Left ventricle myocardium inferior (tissue), 1 donor: Measurements from ENCODE around the gene MAD2L2. TPM values are rescaled to one million over a fixed set of nuclear protein-coding genes. Genes with fewer than 3 reads are reported as not detected.

Experiments used
- DNase-seq: peaks from one replicate; pipeline ENCODE4 v3.0.0-alpha.2; 2020
- H3K27ac ChIP-seq: fragments of 200-600 bp; replicated peaks from 2 replicates; pipeline ENCODE4 v1.8.0; 2021
- H3K27me3 ChIP-seq: fragments of 200-600 bp; 2 replicates; pipeline ENCODE4 v1.8.0; 2021; ENCODE audit warnings: low read depth
- H3K36me3 ChIP-seq: fragments of 200-600 bp; 2 replicates; pipeline ENCODE4 v1.8.0; 2021
- H3K4me1 ChIP-seq: fragments of 200-600 bp; 2 replicates; pipeline ENCODE4 v1.8.0; 2021
- H3K4me3 ChIP-seq: fragments of 200-600 bp; 2 replicates; pipeline ENCODE4 v1.8.0; 2021; ENCODE audit warnings: mild to moderate bottlenecking, moderate library complexity
- H3K9me3 ChIP-seq: fragments of 200-600 bp; replicated peaks from 2 replicates; pipeline ENCODE4 v1.8.0; 2021
- intact Hi-C: fragments of 100-400 bp; cut with micrococcal nuclease; formaldehyde crosslinking; loops from one replicate; pipeline ENCODE4 v1.11.0; 2022
- total RNA-seq: library from RNA; stranded (reverse); fragmentation: NEBNext Ultra II Directional; extraction: Animal tissue kit (Norgen Biotek cat#: 25700); gene quantifications from one replicate; pipeline ENCODE4 v1.2.1, GENCODE V29; 2021
- TF ChIP-seq, protein P1 (sequence below): fragments of 200-600 bp; IDR thresholded peaks from 2 replicates; pipeline ENCODE4 v1.8.0; 2021; ENCODE audit warnings: antibody characterized with exemption, mild to moderate bottlenecking, borderline replicate concordance
- donor health status: DM: no; HTN: yes; CAD: no; lungs with severe emphysema.

MAD2L2 gene
- total RNA-seq, 1 donor from 2014 or later, result 17.2 TPM

DNA sequence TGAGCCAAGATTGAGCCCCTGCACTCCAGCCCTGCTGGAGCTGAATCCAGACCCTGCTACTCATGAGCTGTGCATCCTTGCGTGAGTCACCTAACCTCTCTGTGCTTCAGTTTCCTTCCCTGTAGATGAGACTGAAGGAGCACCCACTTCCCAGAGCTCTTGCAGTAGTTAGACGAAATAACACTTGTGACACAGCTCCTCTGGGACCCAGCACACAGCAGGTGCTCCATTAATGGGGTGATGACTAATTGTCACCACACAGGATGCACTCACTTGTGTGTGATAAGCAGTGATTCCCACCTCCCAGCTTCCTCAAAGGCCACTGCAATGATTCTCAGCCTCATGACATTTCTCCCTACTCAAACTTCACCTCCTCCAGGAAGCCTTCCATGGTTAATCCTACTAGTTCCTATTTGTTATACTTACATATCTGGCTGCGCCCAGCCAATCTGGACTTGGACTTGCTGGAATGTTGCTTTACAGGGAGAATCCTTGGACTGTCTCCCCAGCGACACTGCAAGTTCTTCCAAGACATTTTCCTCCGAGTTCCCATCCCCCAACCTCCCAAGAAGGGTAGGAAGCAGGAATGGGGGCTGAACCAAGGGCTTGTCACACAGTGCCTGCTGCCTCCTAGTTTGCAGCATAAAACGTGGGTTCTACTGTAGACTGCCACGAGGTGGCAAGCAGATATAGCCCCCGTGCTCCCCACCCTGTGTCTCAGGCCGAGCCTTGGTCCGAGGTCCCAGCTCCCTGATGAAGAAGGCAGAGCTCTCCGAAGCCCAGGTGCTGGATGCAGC lies 27.8 kb upstream of the MAD2L2 start:
- Histone ChIP-seq H3K27ac (peak overlapping the region; percentile 83), H3K27me3 (peaks cover 65% of the 10 kb centered on the region), H3K36me3 (no peaks in the 10 kb centered on the region), H3K4me1 (peaks cover 18% of the 10 kb centered on the region), H3K4me3 (no peak overlapping the region), H3K9me3 (no peaks in the 10 kb centered on the region)
- TF ChIP-seq, protein P1, sequence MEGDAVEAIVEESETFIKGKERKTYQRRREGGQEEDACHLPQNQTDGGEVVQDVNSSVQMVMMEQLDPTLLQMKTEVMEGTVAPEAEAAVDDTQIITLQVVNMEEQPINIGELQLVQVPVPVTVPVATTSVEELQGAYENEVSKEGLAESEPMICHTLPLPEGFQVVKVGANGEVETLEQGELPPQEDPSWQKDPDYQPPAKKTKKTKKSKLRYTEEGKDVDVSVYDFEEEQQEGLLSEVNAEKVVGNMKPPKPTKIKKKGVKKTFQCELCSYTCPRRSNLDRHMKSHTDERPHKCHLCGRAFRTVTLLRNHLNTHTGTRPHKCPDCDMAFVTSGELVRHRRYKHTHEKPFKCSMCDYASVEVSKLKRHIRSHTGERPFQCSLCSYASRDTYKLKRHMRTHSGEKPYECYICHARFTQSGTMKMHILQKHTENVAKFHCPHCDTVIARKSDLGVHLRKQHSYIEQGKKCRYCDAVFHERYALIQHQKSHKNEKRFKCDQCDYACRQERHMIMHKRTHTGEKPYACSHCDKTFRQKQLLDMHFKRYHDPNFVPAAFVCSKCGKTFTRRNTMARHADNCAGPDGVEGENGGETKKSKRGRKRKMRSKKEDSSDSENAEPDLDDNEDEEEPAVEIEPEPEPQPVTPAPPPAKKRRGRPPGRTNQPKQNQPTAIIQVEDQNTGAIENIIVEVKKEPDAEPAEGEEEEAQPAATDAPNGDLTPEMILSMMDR, result no peak
- DNase-seq, result no peak
- intact Hi-C loops, result no loop called here

DNA sequence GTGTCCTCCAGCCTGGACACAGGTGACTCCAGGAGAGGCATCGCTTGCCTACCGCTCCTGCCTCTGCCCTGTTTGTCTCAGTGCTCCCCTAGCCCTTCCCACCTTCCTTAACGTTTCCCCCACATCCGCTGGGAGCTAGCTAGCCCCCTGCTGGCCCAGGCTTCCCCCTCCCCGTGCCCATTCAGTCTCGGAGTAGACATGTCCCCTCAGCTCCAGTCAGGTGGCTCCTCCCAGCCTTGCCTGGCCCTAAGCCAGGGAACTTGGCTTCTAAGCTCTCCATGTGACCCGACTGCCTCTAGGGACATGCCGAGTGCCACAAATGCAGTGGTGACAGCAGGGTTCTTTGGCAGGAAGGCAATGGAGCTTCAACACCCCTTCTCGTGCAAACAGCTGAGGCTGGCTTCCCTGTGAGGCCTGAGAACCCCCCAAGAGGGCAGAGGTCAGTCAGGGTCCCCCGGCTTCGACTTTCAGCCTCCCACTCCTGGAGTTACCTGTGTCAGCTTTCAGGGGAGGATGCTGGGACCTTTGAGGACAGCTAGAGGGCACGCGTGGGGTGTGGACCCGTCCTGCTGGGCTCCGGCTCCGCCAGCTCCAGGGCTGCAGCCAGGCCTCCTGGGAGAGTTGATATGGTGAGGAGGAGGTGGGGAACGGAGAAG lies 26.8 kb upstream of the MAD2L2 start:
- peak; percentile 78 for DNase-seq
- TF ChIP-seq, protein P1, result no peak
- Histone ChIP-seq H3K4me1 (peaks cover 18% of the 10 kb centered on the region), H3K27me3 (peaks cover 75% of the 10 kb centered on the region), H3K4me3 (no peak overlapping the region), H3K27ac (peak overlapping the region; percentile 83), H3K36me3 (no peaks in the 10 kb centered on the region), H3K9me3 (no peaks in the 10 kb centered on the region)
- intact Hi-C loops, result no loop called here

DNA sequence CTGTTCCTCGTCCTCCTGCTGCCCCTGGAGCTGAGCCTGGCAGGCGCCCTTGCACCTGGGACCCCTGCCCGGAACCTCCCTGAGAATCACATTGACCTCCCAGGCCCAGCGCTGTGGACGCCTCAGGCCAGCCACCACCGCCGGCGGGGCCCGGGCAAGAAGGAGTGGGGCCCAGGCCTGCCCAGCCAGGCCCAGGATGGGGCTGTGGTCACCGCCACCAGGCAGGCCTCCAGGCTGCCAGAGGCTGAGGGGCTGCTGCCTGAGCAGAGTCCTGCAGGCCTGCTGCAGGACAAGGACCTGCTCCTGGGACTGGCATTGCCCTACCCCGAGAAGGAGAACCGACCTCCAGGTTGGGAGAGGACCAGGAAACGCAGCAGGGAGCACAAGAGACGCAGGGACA lies 25.3 kb upstream of the MAD2L2 start:
- Histone ChIP-seq H3K4me1 (peaks cover 24% of the 10 kb centered on the region), H3K27me3 (peaks cover 77% of the 10 kb centered on the region), H3K9me3 (no peaks in the 10 kb centered on the region), H3K36me3 (no peaks in the 10 kb centered on the region), H3K27ac (no peak overlapping the region), H3K4me3 (no peak overlapping the region)
- TF ChIP-seq, protein P1, result no peak
- intact Hi-C loops, result no loop called here
- DNase-seq, result no peak

DNA sequence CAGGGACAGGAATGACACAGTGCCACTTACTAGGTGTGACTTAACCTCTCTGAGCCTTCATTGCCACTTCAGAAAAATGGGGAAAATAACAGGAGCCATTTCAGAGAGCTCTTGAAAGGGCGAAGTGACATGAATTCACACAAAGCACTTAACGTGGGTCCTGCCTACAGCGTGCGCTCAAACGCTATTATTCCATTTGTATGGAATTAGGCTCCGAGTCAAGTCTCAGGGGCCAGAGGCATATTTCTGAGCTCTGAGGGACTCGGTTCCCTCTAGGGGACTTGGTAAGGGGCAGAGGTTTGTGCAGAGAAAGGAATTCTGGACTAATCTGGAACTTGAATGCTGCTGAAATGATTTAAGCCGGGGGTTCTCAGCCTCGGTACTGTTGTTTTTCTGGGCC lies 24.6 kb upstream of the MAD2L2 start:
- DNase-seq, result no peak
- peaks cover 31% of the 10 kb centered on the region for H3K4me1 ChIP-seq
- TF ChIP-seq, protein P1, result no peak
- H3K4me3 ChIP-seq, result no peak overlapping the region
- H3K27ac ChIP-seq, result no peak overlapping the region
- H3K27me3 ChIP-seq, result peaks cover 80% of the 10 kb centered on the region
- H3K36me3 ChIP-seq, result no peaks in the 10 kb centered on the region
- H3K9me3 ChIP-seq, result no peaks in the 10 kb centered on the region
- intact Hi-C loops, result no loop called here

DNA sequence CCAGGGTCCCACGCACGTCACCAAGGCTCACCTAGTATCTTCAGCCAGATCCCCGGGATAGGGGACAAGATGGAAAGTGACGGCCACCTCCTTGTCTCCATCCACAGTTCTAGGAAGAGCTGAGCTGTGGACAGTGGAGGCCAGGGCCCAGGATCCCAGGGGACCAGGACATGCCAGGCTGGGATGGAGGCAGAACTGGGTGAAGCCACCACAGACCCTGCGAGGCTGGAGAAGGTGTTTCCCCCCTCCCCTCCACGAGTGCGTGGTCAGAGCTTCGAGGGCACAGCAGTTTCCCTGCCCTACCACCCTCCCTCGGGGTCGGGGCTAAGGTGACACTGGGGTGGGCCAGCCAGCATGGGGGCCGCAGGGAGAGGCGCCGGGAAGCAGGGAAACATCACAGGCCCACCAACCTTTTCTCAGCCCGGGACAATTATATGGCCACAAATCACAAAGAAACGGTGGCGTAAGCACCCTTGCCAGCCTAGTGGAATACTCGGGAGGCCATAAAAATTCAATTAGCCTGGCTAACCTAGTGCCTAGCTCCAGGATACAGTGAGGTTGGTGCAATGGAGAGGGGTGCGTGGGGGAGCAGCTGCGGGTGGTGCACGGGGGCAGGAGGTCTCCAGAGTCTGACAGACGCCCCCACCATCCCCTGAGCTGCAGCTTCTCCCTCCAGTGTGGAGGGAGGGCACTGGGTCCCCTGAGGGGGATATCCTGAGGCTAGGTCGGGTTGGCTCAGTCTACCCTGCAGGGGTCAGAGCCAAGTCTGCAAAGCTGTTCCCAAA lies 23.9 kb upstream of the MAD2L2 start:
- intact Hi-C loops, result no loop called here
- H3K36me3 ChIP-seq, result no peaks in the 10 kb centered on the region
- no peaks in the 10 kb centered on the region for H3K9me3 ChIP-seq
- no peak overlapping the region for H3K4me3 ChIP-seq
- peaks cover 87% of the 10 kb centered on the region for H3K27me3 ChIP-seq
- TF ChIP-seq, protein P1, result no peak
- no peak overlapping the region for H3K27ac ChIP-seq
- peaks cover 32% of the 10 kb centered on the region for H3K4me1 ChIP-seq
- DNase-seq, result no peak
